Choroid plexus epithelial cell (primary cell): Measurements from ENCODE around the gene IHH.

Experiments used
- DNase-seq: peaks from one replicate; pipeline ENCODE4 v3.0.0-alpha.2; 2010; ENCODE audit warnings: low read depth
- H3K4me3 ChIP-seq: 2 replicates; pipeline ENCODE4 v1.5.1; 2011; ENCODE audit warnings: low read depth, mild to moderate bottlenecking, control low read depth, low read length, moderate library complexity
- TF ChIP-seq, protein P1 (sequence below): conservative IDR thresholded peaks from 2 replicates; pipeline ENCODE4 v1.5.1; 2011; ENCODE audit warnings: low read depth, mild to moderate bottlenecking, control low read depth, inconsistent platforms, low read length, moderate library complexity

The IHH gene

GRCh38 chr2:219076253-219076652, 15.5 kb upstream of the IHH start:
- no peak for DNase-seq
- no peak overlapping the region for H3K4me3 ChIP-seq
- TF ChIP-seq, protein P1, sequence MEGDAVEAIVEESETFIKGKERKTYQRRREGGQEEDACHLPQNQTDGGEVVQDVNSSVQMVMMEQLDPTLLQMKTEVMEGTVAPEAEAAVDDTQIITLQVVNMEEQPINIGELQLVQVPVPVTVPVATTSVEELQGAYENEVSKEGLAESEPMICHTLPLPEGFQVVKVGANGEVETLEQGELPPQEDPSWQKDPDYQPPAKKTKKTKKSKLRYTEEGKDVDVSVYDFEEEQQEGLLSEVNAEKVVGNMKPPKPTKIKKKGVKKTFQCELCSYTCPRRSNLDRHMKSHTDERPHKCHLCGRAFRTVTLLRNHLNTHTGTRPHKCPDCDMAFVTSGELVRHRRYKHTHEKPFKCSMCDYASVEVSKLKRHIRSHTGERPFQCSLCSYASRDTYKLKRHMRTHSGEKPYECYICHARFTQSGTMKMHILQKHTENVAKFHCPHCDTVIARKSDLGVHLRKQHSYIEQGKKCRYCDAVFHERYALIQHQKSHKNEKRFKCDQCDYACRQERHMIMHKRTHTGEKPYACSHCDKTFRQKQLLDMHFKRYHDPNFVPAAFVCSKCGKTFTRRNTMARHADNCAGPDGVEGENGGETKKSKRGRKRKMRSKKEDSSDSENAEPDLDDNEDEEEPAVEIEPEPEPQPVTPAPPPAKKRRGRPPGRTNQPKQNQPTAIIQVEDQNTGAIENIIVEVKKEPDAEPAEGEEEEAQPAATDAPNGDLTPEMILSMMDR = no peak

DNA sequence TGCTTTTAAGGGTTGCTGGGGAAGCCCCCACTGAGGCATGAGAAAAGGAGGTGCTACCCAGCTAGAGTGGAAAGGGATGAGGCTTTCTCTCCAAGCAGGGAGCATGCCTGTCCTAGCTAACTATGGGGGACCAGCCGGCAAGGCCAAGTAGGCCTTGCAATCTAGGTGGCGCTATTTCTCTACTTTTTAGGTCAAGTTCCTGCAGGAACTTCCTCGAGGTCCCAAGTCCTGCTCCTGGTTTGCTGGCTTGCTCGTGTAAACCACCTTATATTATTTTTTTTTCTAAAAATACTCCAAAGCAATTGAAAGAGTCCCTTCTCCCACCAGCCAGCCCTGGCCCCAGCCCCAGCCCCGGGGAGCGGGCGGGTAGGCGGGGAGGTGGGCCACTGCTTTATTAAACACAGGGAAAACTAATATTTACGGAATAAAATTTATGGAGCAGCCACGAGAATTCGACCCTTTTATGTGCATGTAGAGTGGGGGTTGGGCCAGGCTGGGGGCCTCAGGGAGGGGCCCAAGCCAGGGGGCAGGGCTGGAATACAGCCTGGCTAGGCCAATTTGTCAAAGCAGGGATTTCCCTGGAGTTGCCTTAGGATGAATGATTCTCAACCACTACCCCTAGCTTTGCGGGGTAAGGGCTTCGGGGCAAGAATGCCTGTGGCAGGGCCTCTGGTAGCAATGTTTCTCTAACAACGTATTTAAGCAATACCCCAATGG, 12.8 kb upstream of the IHH start:
- TF ChIP-seq, protein P1 = peak; percentile 82
- no peak overlapping the region for H3K4me3 ChIP-seq
- DNase-seq = peak; percentile 85

DNA sequence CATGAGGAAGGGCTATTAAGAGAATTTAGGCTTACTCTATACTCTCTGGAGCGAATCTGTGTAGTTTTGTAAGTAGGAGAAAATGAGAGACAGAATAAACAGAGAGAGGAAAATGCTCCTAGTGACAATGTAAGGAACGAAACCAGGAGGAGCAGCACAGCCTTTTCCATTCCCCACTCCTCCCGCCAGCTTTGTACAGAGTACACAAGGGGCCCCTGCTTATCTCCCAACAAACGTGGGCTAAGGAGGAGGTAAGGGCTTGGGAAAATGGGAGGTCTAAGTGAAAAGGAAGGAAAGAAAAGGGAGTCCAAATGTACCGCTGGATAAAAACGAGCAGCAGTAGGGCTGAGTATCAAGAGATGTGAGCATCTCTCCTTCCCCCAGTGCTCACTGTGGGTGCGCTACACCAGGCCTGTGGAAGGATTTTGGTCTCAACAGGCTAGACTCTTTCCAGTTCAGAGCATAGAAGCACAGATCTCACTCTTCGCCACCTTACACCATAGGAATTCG, 12.1 kb upstream of the IHH start:
- DNase-seq = no peak
- TF ChIP-seq, protein P1 = no peak
- H3K4me3 ChIP-seq = no peak overlapping the region

DNA sequence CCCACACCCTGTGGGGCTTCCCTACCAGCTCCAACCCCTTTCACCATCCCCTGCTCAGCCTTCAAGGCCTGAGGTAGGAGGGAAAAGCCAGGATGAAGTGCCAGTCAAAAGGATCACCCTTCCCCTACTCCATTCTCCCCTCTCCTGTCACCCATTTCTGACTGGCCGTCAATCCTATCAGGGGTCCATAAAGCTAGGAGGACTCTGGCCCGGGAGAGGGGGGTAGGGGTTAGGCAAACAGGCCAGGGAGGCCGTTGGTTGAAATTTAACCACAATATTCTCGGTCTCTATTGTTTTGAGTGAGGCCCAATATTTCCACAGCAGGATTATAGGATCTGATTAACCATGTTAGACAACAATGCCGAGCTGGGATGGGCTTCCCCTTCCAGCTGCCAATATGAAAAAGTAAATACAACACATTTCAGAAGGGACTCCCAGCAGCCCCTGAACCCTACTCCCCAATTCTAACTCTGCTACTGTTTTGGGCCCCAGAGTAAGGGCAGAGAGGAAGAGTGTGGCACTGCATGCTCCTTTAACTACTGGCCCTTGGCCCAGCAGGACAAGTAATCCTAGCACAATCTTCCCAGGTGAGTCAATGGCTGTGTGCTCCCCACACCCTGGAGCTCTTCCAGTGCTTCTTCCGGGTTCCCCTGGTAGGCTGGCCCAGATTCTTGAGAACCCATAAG, 10.6 kb upstream of the IHH start:
- H3K4me3 ChIP-seq = no peak overlapping the region
- no peak for DNase-seq
- TF ChIP-seq, protein P1 = no peak

- DNase-seq = no peak
- H3K4me3 ChIP-seq = no peak overlapping the region
- TF ChIP-seq, protein P1 = no peak
These were observed 4.8 kb upstream of the IHH start for GRCh38 chr2:219065484-219065883.

DNA sequence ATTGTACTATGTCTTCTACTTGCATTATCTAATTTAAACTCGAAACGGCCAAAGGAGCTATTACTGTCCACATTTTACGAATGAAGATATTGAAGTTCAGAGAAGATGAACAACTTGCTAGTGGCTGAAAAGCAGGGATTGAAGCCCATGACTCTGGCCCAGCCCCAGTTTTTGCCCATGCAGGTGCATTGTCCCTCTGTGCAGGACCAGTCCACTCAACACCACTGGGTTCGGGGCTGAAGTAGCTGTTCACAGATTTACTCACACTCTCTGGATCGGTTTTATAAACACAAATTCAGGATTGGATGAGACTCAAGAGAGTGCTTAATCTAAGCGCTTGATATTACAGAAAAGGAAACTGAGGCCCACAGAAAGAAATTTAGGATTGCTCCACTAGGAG, 1.4 kb upstream of the IHH start:
- DNase-seq = no peak
- TF ChIP-seq, protein P1 = no peak
- no peak overlapping the region for H3K4me3 ChIP-seq
